ENCODE results near the gene DAP. TPM values are rescaled to one million over a fixed set of nuclear protein-coding genes. Genes with fewer than 3 reads are reported as not detected.

DAP gene
- total and polyA plus RNA-seq, 2 donors (not counting 1 experiment from before 2014, with no cell fraction given): 56.6 to 158 TPM

DNA sequence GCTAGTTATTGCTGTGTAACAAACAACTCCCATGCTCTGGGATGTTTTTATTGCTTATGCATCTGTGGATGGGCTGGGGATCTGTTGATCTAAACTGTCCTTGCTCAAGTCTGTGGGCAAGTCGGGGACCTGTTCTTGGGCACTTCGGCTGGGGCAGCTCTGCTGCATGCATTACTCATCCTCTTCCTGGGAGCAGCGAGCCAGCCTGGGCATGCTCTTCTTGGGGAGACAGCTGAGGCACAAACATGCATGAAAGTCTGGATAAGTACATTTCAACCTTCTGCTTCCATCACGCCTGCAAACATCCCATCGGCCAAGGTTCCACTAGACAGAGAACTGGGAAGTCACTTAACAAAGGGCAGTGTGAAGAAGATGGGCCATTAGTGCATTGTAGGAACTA lies 130.9 kb downstream of the DAP start:
- no peak for DNase-seq (ENCODE audit: low read depth in 2 of 2)
- H3K9me3 ChIP-seq (ENCODE audit: control insufficient read depth, insufficient read depth, low read depth, low read length): no peaks in the 10 kb centered on the region

DNA sequence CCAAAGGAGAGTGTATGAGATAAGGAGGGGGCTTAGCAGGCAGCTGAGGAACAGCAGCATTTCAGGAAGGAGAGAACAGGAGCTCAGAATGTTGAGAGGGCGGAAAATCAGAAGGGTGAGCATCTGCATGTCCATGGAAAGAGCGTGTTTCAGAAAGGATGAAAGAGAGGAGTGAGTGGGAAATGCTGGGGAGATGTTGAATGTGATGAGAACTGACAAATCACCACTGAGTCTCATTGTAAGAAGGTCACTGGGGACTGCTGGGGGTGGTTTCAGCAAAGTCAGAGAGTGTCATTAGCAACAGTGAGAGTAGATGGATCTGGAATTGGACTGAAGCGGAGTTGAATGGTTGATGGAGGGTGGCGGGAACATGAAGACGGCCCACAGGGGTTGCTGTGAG lies 131.4 kb downstream of the DAP start:
- no peak for TF ChIP-seq EZH2 (IDR thresholded peaks at IDR 0.05; ENCODE audit: low read length, missing control alignments)
- TF ChIP-seq, protein P1, sequence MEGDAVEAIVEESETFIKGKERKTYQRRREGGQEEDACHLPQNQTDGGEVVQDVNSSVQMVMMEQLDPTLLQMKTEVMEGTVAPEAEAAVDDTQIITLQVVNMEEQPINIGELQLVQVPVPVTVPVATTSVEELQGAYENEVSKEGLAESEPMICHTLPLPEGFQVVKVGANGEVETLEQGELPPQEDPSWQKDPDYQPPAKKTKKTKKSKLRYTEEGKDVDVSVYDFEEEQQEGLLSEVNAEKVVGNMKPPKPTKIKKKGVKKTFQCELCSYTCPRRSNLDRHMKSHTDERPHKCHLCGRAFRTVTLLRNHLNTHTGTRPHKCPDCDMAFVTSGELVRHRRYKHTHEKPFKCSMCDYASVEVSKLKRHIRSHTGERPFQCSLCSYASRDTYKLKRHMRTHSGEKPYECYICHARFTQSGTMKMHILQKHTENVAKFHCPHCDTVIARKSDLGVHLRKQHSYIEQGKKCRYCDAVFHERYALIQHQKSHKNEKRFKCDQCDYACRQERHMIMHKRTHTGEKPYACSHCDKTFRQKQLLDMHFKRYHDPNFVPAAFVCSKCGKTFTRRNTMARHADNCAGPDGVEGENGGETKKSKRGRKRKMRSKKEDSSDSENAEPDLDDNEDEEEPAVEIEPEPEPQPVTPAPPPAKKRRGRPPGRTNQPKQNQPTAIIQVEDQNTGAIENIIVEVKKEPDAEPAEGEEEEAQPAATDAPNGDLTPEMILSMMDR (conservative IDR thresholded peaks at IDR 0.05 in 1 of 2, IDR thresholded peaks at IDR 0.05 in 1 of 2; ENCODE audit: low read depth in 1 of 2, low read length in 2 of 2): no peak
- DNase-seq (ENCODE audit: low read depth in 2 of 2): no peak

More for the DNA sequence above, 130.9 kb downstream of the DAP start:
- no peak overlapping the region for H3K4me2 ChIP-seq (ENCODE audit: extremely low read depth, insufficient read depth, low read length)
- TF ChIP-seq EZH2 (IDR thresholded peaks at IDR 0.05; ENCODE audit: low read length, missing control alignments): no peak
- TF ChIP-seq, protein P1 (conservative IDR thresholded peaks at IDR 0.05 in 1 of 2, IDR thresholded peaks at IDR 0.05 in 1 of 2; ENCODE audit: low read depth in 1 of 2, low read length in 2 of 2): no peak
- no peak overlapping the region for H2AFZ ChIP-seq (ENCODE audit: low read length)
- no peaks in the 10 kb centered on the region for H3K4me1 ChIP-seq (ENCODE audit: control insufficient read depth, extremely low read depth, insufficient read depth, low read length)
- no peaks in the 10 kb centered on the region for H3K27me3 ChIP-seq (ENCODE audit: control insufficient read depth, insufficient read depth, low read length)
- no peaks in the 10 kb centered on the region for H4K20me1 ChIP-seq (ENCODE audit: control insufficient read depth, extremely low read depth, insufficient read depth, low read length)
- no peak overlapping the region for H3K4me3 ChIP-seq (replicated peaks in 1 of 4; ENCODE audit: control extremely low read depth in 1 of 4, insufficient read depth in 1 of 4, low read depth in 3 of 4, low read length in 4 of 4)
- H3K27ac ChIP-seq (ENCODE audit: insufficient read depth, low read length): no peak overlapping the region
- H3K9ac ChIP-seq (ENCODE audit: insufficient read depth, low read length): no peak overlapping the region
- H3K36me3 ChIP-seq (ENCODE audit: control insufficient read depth, insufficient read depth, low read length): no peaks in the 10 kb centered on the region
- no peaks in the 10 kb centered on the region for H3K79me2 ChIP-seq (ENCODE audit: control insufficient read depth, insufficient read depth, low read length)

More for the DNA sequence above, 131.4 kb downstream of the DAP start:
- Histone ChIP-seq H3K27ac (ENCODE audit: insufficient read depth, low read length) (no peak overlapping the region), H3K9me3 (ENCODE audit: control insufficient read depth, insufficient read depth, low read depth, low read length) (no peaks in the 10 kb centered on the region), H3K4me3 (replicated peaks in 1 of 4; ENCODE audit: control extremely low read depth in 1 of 4, insufficient read depth in 1 of 4, low read depth in 3 of 4, low read length in 4 of 4) (no peak overlapping the region), H3K36me3 (ENCODE audit: control insufficient read depth, insufficient read depth, low read length) (no peaks in the 10 kb centered on the region), H2AFZ (ENCODE audit: low read length) (no peak overlapping the region), H3K4me2 (ENCODE audit: extremely low read depth, insufficient read depth, low read length) (no peak overlapping the region), H4K20me1 (ENCODE audit: control insufficient read depth, extremely low read depth, insufficient read depth, low read length) (no peaks in the 10 kb centered on the region), H3K4me1 (ENCODE audit: control insufficient read depth, extremely low read depth, insufficient read depth, low read length) (no peaks in the 10 kb centered on the region), H3K9ac (ENCODE audit: insufficient read depth, low read length) (no peak overlapping the region), H3K79me2 (ENCODE audit: control insufficient read depth, insufficient read depth, low read length) (no peaks in the 10 kb centered on the region), H3K27me3 (ENCODE audit: control insufficient read depth, insufficient read depth, low read length) (no peaks in the 10 kb centered on the region)

Other genes with a start within 250 kb of the DAP start
- 4.1 and 7.8 TPM in 2 replicates for gene ANKRD33B, start 197.2 kb downstream of the DAP start, total RNA-seq
- 5.0 and 7.7 TPM in 2 replicates for gene ANKRD33B, start 197.2 kb downstream of the DAP start, polyA plus RNA-seq

Measured in fibroblast of lung (primary cell).